HEK293 (cell line): ENCODE results near the gene UFC1.

ENCODE experiments used
- CTCF ChIA-PET: fragments of 350-600 bp; formaldehyde crosslinking; extraction: SDS; loops from one replicate; lab custom pipeline; 2021; ENCODE audit warnings: antibody characterized with exemption; lab: Yijun Ruan, JAX
- POLR2A ChIA-PET: fragments of 300-600 bp; formaldehyde crosslinking; extraction: SDS; loops from one replicate; lab custom pipeline; 2020; ENCODE audit warnings: antibody characterized with exemption, inconsistent platforms; lab: Yijun Ruan, JAX
- H3K27ac ChIP-seq: fragments of 200-500 bp; sonication (Bioruptor generic); 2 replicates; pipeline ENCODE4 v1.5.1; 2014; ENCODE audit warnings: low read depth, low read length, control low read depth, inconsistent platforms; ENCODE audit errors: extremely low read depth
- H3K36me3 ChIP-seq, 2 experiments: fragments of 200-500 bp in 1 of 2; sonication (Bioruptor generic) in 1 of 2; 1 replicate in 1 of 2; 2 replicates in 1 of 2; pipeline ENCODE4 v1.5.1; 2014 to 2017; ENCODE audit warnings: inconsistent platforms in 2 of 2, low read length in 2 of 2; ENCODE audit not compliant: control insufficient read depth in 2 of 2, insufficient read depth in 1 of 2
- H3K4me1 ChIP-seq: fragments of 200-500 bp; sonication (Bioruptor generic); 2 replicates; pipeline ENCODE4 v1.5.1; 2014; ENCODE audit warnings: mild to moderate bottlenecking, low read length, inconsistent platforms; ENCODE audit not compliant: control insufficient read depth, insufficient read depth
- H3K4me3 ChIP-seq: 2 replicates; pipeline ENCODE4 v1.5.1; 2011; ENCODE audit warnings: low read depth, mild to moderate bottlenecking, control low read depth, low read length, moderate library complexity
- H3K9me3 ChIP-seq: fragments of 200-500 bp; sonication (Bioruptor generic); 2 replicates; pipeline ENCODE4 v1.5.1; 2014; ENCODE audit warnings: low read depth, low read length, inconsistent platforms; ENCODE audit not compliant: control insufficient read depth, insufficient read depth
- PBX3 ChIP-seq: sonication (generic); formaldehyde crosslinking; IDR thresholded peaks from 2 replicates; pipeline ENCODE4 v1.8.1; 2022; ENCODE audit warnings: mild to moderate bottlenecking, moderate library complexity, missing genetic modification reagents
- SCRT2 ChIP-seq: fragments of 450-650 bp; formaldehyde crosslinking; IDR thresholded peaks from 2 replicates; pipeline ENCODE4 v1.5.1; 2016; ENCODE audit warnings: missing biosample characterization, missing genetic modification characterization
- ZNF112 ChIP-seq: fragments of 450-650 bp; formaldehyde crosslinking; IDR thresholded peaks from 2 replicates; pipeline ENCODE4 v1.5.0; 2017; ENCODE audit warnings: missing biosample characterization, missing genetic modification characterization
- ZNF138 ChIP-seq: fragments of 450-650 bp; formaldehyde crosslinking; IDR thresholded peaks from 2 replicates; pipeline ENCODE4 v1.5.1; 2016; ENCODE audit warnings: missing biosample characterization, missing genetic modification characterization, borderline replicate concordance
- ZNF146 ChIP-seq: fragments of 450-650 bp; formaldehyde crosslinking; IDR thresholded peaks from 2 replicates; pipeline ENCODE4 v1.5.1; 2016; ENCODE audit warnings: missing biosample characterization, missing genetic modification characterization
- ZNF19 ChIP-seq: fragments of 450-650 bp; formaldehyde crosslinking; IDR thresholded peaks from 2 replicates; pipeline ENCODE4; 2016; ENCODE audit warnings: missing biosample characterization, missing genetic modification characterization, low read depth
- ZNF324 ChIP-seq: fragments of 450-650 bp; formaldehyde crosslinking; IDR thresholded peaks from 2 replicates; pipeline ENCODE4 v1.5.1; 2016; ENCODE audit warnings: missing biosample characterization, missing genetic modification characterization
- ZNF335 ChIP-seq: fragments of 450-650 bp; formaldehyde crosslinking; conservative IDR thresholded peaks from 2 replicates; pipeline ENCODE4 v1.5.1; 2016; ENCODE audit warnings: missing biosample characterization, missing genetic modification characterization
- ZNF433 ChIP-seq: fragments of 450-650 bp; formaldehyde crosslinking; IDR thresholded peaks from 2 replicates; pipeline ENCODE4 v1.5.1; 2016; ENCODE audit warnings: missing biosample characterization, missing genetic modification characterization, low read depth
- ZNF513 ChIP-seq: fragments of 450-650 bp; IDR thresholded peaks from 2 replicates; pipeline ENCODE4 v1.5.1; 2018; ENCODE audit warnings: missing biosample characterization, missing genetic modification characterization
- ZNF521 ChIP-seq: fragments of 450-650 bp; formaldehyde crosslinking; IDR thresholded peaks from 2 replicates; pipeline ENCODE4 v1.5.1; 2017; ENCODE audit warnings: missing biosample characterization, mild to moderate bottlenecking, missing genetic modification characterization
- ZNF549 ChIP-seq: fragments of 450-650 bp; IDR thresholded peaks from 2 replicates; pipeline ENCODE4 v1.5.1; 2018; ENCODE audit warnings: missing biosample characterization, missing genetic modification characterization, mild to moderate bottlenecking, inconsistent platforms, moderate library complexity
- ZNF555 ChIP-seq: fragments of 450-650 bp; formaldehyde crosslinking; conservative IDR thresholded peaks from 2 replicates; pipeline ENCODE4 v1.5.1; 2017; ENCODE audit warnings: missing biosample characterization, mild to moderate bottlenecking, missing genetic modification characterization, inconsistent platforms
- ZNF558 ChIP-seq: fragments of 450-650 bp; formaldehyde crosslinking; IDR thresholded peaks from 2 replicates; pipeline ENCODE4 v1.5.1; 2016; ENCODE audit warnings: missing biosample characterization, missing genetic modification characterization
- ZNF629 ChIP-seq: fragments of 450-650 bp; formaldehyde crosslinking; IDR thresholded peaks from 2 replicates; pipeline ENCODE4 v1.5.1; 2017; ENCODE audit warnings: missing biosample characterization, missing genetic modification characterization

UFC1 gene

GRCh38 chr1:161207173-161207572, 53.4 kb downstream of the UFC1 start:
- no peak overlapping the region for H3K4me3 ChIP-seq
- POLR2A ChIA-PET: interaction anchor here (0.6 kb wide), 1 partner anchor 19 kb away, joined by 7 read pairs; the partner anchor contains the start of gene TOMM40L
- no peaks in the 10 kb centered on the region for H3K4me1 ChIP-seq
- no peaks in the 10 kb centered on the region for H3K9me3 ChIP-seq
- TF ChIP-seq ZNF521 (tag by site-specific recombination) (no peak), ZNF335 (tag by site-specific recombination) (no peak), ZNF558 (tag by site-specific recombination) (no peak), ZNF629 (tag by site-specific recombination) (no peak), ZNF138 (no peak), ZNF146 (tag by site-specific recombination) (no peak), ZNF513 (tag by site-specific recombination) (no peak), PBX3 (CRISPR knock-in tag) (no peak), ZNF19 (tag by site-specific recombination) (no peak), ZNF324 (tag by site-specific recombination) (no peak), ZNF112 (tag by site-specific recombination) (no peak), ZNF433 (no peak), ZNF555 (tag by site-specific recombination) (no peak), ZNF549 (tag by site-specific recombination) (no peak), SCRT2 (tag by site-specific recombination) (no peak)
- H3K36me3 ChIP-seq: peaks cover 43 to 82% of the 10 kb centered on the region in 2 experiments
- H3K27ac ChIP-seq: no peak overlapping the region
- CTCF ChIA-PET: interaction anchor here (1.6 to 6.8 kb wide), 3 partner anchors 14 to 175 kb away, joined by 5 to 82 read pairs (median 31); partner anchors contain the start of genes APOA2 and TOMM40L
